ENCODE results near the gene GCN1. TPM values are rescaled to one million over a fixed set of nuclear protein-coding genes. Genes with fewer than 3 reads are reported as not detected.

GCN1 gene
- total RNA-seq, 1 experiment from 2014 or later, result 116 TPM

- CTCF ChIA-PET, result no interaction called here
- POLR2A ChIA-PET (ENCODE audit: unreplicated experiment), result no interaction called here
- H3K4me2 ChIP-seq, result no peak overlapping the region
- no peaks in the 10 kb centered on the region for H3K9me2 ChIP-seq (ENCODE audit: insufficient read depth)
- H2AFZ ChIP-seq, result no peak overlapping the region
- H3K4me1 ChIP-seq (replicated peaks; ENCODE audit: insufficient read depth), result no peaks in the 10 kb centered on the region
- no peak for TF ChIP-seq CTCF (conservative IDR thresholded peaks at IDR 0.05)
- H3K27me3 ChIP-seq (ENCODE audit: insufficient read depth, low read depth), result no peaks in the 10 kb centered on the region
- no peaks in the 10 kb centered on the region for H4K20me1 ChIP-seq (ENCODE audit: insufficient read depth)
- no peak for DNase-seq
- no peaks in the 10 kb centered on the region for H3K36me3 ChIP-seq (ENCODE audit: low read depth)
- intact Hi-C loops (cut with micrococcal nuclease; ENCODE audit: unreplicated experiment), result no loop called here
- no peak overlapping the region for H3K27ac ChIP-seq
- H3F3A ChIP-seq (ENCODE audit: insufficient read depth, low read depth), result no peaks in the 10 kb centered on the region; the same call in 1 of the 2 replicates
- no TSS peak for BruUV-seq (replicated peaks)
- H3K79me2 ChIP-seq (ENCODE audit: low read depth), result peaks cover 12% of the 10 kb centered on the region
- no peaks in the 10 kb centered on the region for H3K9me3 ChIP-seq (ENCODE audit: insufficient read depth, low read depth)
- no peak overlapping the region for H3K4me3 ChIP-seq
Observed at GRCh38 chr12:120220838-120221575, 26.5 kb upstream of the GCN1 start.

- ChIA-PET POLR2A (ENCODE audit: unreplicated experiment) (no interaction called here), CTCF (no interaction called here)
- intact Hi-C loops (cut with micrococcal nuclease; ENCODE audit: unreplicated experiment), result no loop called here
- no peaks in the 10 kb centered on the region for H4K20me1 ChIP-seq (ENCODE audit: insufficient read depth)
- TF ChIP-seq CTCF (conservative IDR thresholded peaks at IDR 0.05), result no peak
- no peak for TF ChIP-seq EZH2 (IDR thresholded peaks at IDR 0.05; ENCODE audit: low read depth)
- H3K9me3 ChIP-seq (ENCODE audit: insufficient read depth, low read depth), result no peaks in the 10 kb centered on the region
- H3K27me3 ChIP-seq (ENCODE audit: insufficient read depth, low read depth), result no peaks in the 10 kb centered on the region
- H3F3A ChIP-seq (ENCODE audit: insufficient read depth, low read depth), result no peaks in the 10 kb centered on the region; the same call in 1 of the 2 replicates
- H3K4me3 ChIP-seq, result no peak overlapping the region
- DNase-seq, result no peak
- H3K27ac ChIP-seq, result no peak overlapping the region
- H2AFZ ChIP-seq, result no peak overlapping the region
- H3K36me3 ChIP-seq (ENCODE audit: low read depth), result no peaks in the 10 kb centered on the region
- no peaks in the 10 kb centered on the region for H3K4me1 ChIP-seq (replicated peaks; ENCODE audit: insufficient read depth)
- no TSS peak for BruUV-seq (replicated peaks)
- H3K9me2 ChIP-seq (ENCODE audit: insufficient read depth), result no peaks in the 10 kb centered on the region
- H3K79me2 ChIP-seq (ENCODE audit: low read depth), result no peaks in the 10 kb centered on the region
- no peak overlapping the region for H3K4me2 ChIP-seq
Observed at GRCh38 chr12:120218680-120219606, 24.4 kb upstream of the GCN1 start.

GRCh38 chr12:120216742-120217605 is 22.5 kb upstream of the GCN1 start:
- ChIA-PET CTCF (no interaction called here), POLR2A (ENCODE audit: unreplicated experiment) (no interaction called here)
- Histone ChIP-seq H3K9me3 (ENCODE audit: insufficient read depth, low read depth) (no peaks in the 10 kb centered on the region), H3K79me2 (ENCODE audit: low read depth) (no peaks in the 10 kb centered on the region), H3K4me2 (no peak overlapping the region), H3F3A (ENCODE audit: insufficient read depth, low read depth) (no peaks in the 10 kb centered on the region; the same call in 1 of the 2 replicates), H4K20me1 (ENCODE audit: insufficient read depth) (no peaks in the 10 kb centered on the region), H3K4me1 (replicated peaks; ENCODE audit: insufficient read depth) (no peaks in the 10 kb centered on the region), H3K36me3 (ENCODE audit: low read depth) (no peaks in the 10 kb centered on the region), H3K9me2 (ENCODE audit: insufficient read depth) (no peaks in the 10 kb centered on the region), H3K27ac (no peak overlapping the region), H2AFZ (no peak overlapping the region), H3K27me3 (ENCODE audit: insufficient read depth, low read depth) (no peaks in the 10 kb centered on the region), H3K4me3 (no peak overlapping the region)
- BruUV-seq (replicated peaks), result no TSS peak
- intact Hi-C loops (cut with micrococcal nuclease; ENCODE audit: unreplicated experiment), result no loop called here
- DNase-seq, result no peak
- TF ChIP-seq EZH2 (IDR thresholded peaks at IDR 0.05; ENCODE audit: low read depth), result no peak

All from PC-9 (cell line).